Measurements from ENCODE around the gene ERBB4. TPM values are rescaled to one million over a fixed set of nuclear protein-coding genes. Genes with fewer than 3 reads are reported as not detected.
"Not testable (repeated sequence)": the region's sequence is repeated elsewhere in the genome, so short reads cannot be mapped to it uniquely, and the experiment has no call there.

The ERBB4 gene
- total and polyA plus RNA-seq, 2 of the 8 experiments (the other 6 are each of a cell fraction or from before 2014, with no cell fraction given), result 0.34 to 1.3 TPM

GRCh38 chr2:211534632-211535031, 1004.0 kb downstream of the ERBB4 start (continued):
- TF ChIP-seq CREB1 (IDR thresholded peaks at IDR 0.05) (no peak), MAFK (IDR thresholded peaks at IDR 0.05; ENCODE audit: low read depth, low read length) (no peak), CTCF (IDR thresholded peaks at IDR 0.05; ENCODE audit: control extremely low read depth in 1 of 3, insufficient read depth in 1 of 3, low read depth in 1 of 3, low read length in 3 of 3) (no peak), KDM4A (IDR thresholded peaks at IDR 0.05; ENCODE audit: low read depth, low read length, severe bottlenecking) (no peak), SIX5 (IDR thresholded peaks at IDR 0.05; ENCODE audit: low read depth, low read length) (no peak), BRCA1 (IDR thresholded peaks at IDR 0.05; ENCODE audit: low read depth, low read length) (no peak), SAP30 (IDR thresholded peaks at IDR 0.05; ENCODE audit: insufficient read depth, insufficient replicate concordance, low read length) (no peak)

- H3K56ac ChIP-seq (replicated peaks; ENCODE audit: insufficient read length, low read depth, low read length); H3K4ac ChIP-seq (replicated peaks; ENCODE audit: insufficient read length, low read depth, low read length); H2AK5ac ChIP-seq (ENCODE audit: low read depth, low read length); H3K79me1 ChIP-seq (ENCODE audit: low read depth, low read length); H3K23ac ChIP-seq (ENCODE audit: insufficient read length); POLR2A ChIA-PET (ENCODE audit: partially characterized antibody); H2BK12ac ChIP-seq (ENCODE audit: low read depth, low read length); H3K9me3 ChIP-seq (ENCODE audit: insufficient read depth in 2 of 2, low read depth in 1 of 2, low read length in 1 of 2); H2BK120ac ChIP-seq (replicated peaks; ENCODE audit: low read depth, low read length); H2BK20ac ChIP-seq (ENCODE audit: low read length); DNase-seq (ENCODE audit: low read depth in 1 of 2, low spot score in 2 of 2); H3K4me3 ChIP-seq (ENCODE audit: extremely low read depth in 1 of 4, insufficient read depth in 2 of 4, low read depth in 3 of 4, low read length in 4 of 4); H3K4me1 ChIP-seq (replicated peaks in 1 of 4; ENCODE audit: control insufficient read depth in 3 of 4, insufficient read depth in 4 of 4, low read length in 3 of 4); FAIRE-seq; H3K27me3 ChIP-seq (replicated peaks in 1 of 4; ENCODE audit: control insufficient read depth in 3 of 4, extremely low read depth in 1 of 4, insufficient read depth in 3 of 4, low read length in 3 of 4); H3K18ac ChIP-seq (ENCODE audit: extremely low read depth, low read length); CTCF ChIA-PET (ENCODE audit: partially characterized antibody); H3K36me3 ChIP-seq (ENCODE audit: control insufficient read depth in 2 of 4, insufficient read depth in 4 of 4, low read length in 3 of 4); H3K4me2 ChIP-seq (ENCODE audit: insufficient read depth in 1 of 2, low read depth in 2 of 2, low read length in 2 of 2); H3K27ac ChIP-seq (ENCODE audit: low read depth, low read length); H2BK15ac ChIP-seq (ENCODE audit: low read length); H4K20me1 ChIP-seq (replicated peaks in 1 of 2; ENCODE audit: control insufficient read depth in 1 of 2, insufficient read depth in 2 of 2, low read length in 2 of 2); H3K23me2 ChIP-seq (ENCODE audit: low read depth, low read length); H2BK5ac ChIP-seq (ENCODE audit: low read depth, low read length); H4K5ac ChIP-seq (ENCODE audit: insufficient read length, low read depth, low read length); H4K8ac ChIP-seq (ENCODE audit: extremely low read depth, insufficient read depth, low read length); H4K91ac ChIP-seq (replicated peaks; ENCODE audit: insufficient read length, low read length); H3K79me2 ChIP-seq (ENCODE audit: control insufficient read depth in 1 of 2, insufficient read depth in 2 of 2, low read length in 2 of 2); H3K14ac ChIP-seq (ENCODE audit: insufficient read length); H3K9ac ChIP-seq (replicated peaks in 1 of 4; ENCODE audit: extremely low read depth in 1 of 4, low read depth in 3 of 4, low read length in 3 of 4); H2AFZ ChIP-seq (ENCODE audit: low read length): not testable (repeated sequence)
- WGBS, 2 experiments (ENCODE audit: extremely low coverage in 1 of 2, insufficient coverage in 1 of 2, insufficient read length in 1 of 2, insufficient replicate concordance in 2 of 2, low coverage in 1 of 2, low lambda C conversion rate in 2 of 2, missing lambda C conversion rate in 1 of 2), result 99% methylated on average over 16 of the region's 18 CpGs; no CpG with 5 or more reads in 1 of the 2 experiments
Observed at GRCh38 chr2:211524248-211524647, 1014.4 kb downstream of the ERBB4 start.
